K562 (cell line): Measurements from ENCODE around the gene RNASEH1.

Experiments used
- ARHGAP35 ChIP-seq: fragments of 450-650 bp; IDR thresholded peaks from 2 replicates; pipeline ENCODE4 v1.6.1; 2018; ENCODE audit not compliant: partially characterized antibody
- CREB1 ChIP-seq, 2 experiments: sonication (generic) in 1 of 2; formaldehyde crosslinking in 1 of 2; IDR thresholded peaks; 2 replicates each; pipeline versions ENCODE4 v1.6.1 to v1.8.0; 2012 to 2022; ENCODE audit warnings: inconsistent platforms in 1 of 2, mild to moderate bottlenecking in 1 of 2, missing genetic modification reagents in 1 of 2, moderate library complexity in 1 of 2
- CTCF ChIP-seq, 3 experiments: IDR thresholded peaks in 2 of 3; conservative IDR thresholded peaks in 1 of 3; 2 replicates each; pipeline ENCODE4 v1.5.1; 2011 to 2012; ENCODE audit warnings: low read length in 3 of 3, mild to moderate bottlenecking in 3 of 3, control low read depth in 2 of 3, improper control_type of control experiment in 1 of 3, inconsistent platforms in 1 of 3, low read depth in 1 of 3, mixed read lengths in 1 of 3, moderate library complexity in 1 of 3; ENCODE audit not compliant: insufficient read depth in 2 of 3
- EP300 ChIP-seq: IDR thresholded peaks from 2 replicates; pipeline ENCODE4 v1.6.1; 2012; ENCODE audit warnings: low read length, improper control_type of control experiment
- EZH2 ChIP-seq: IDR thresholded peaks from 2 replicates; pipeline ENCODE4 v1.6.1; 2012; ENCODE audit warnings: low read depth, mild to moderate bottlenecking, inconsistent platforms, low read length, borderline replicate concordance
- POLR2AphosphoS5 ChIP-seq: IDR thresholded peaks from 2 replicates; pipeline ENCODE4 v1.6.1; 2011; ENCODE audit warnings: mild to moderate bottlenecking, low read depth, low read length, moderate library complexity; ENCODE audit not compliant: control insufficient read depth, insufficient read depth
- RBM39 ChIP-seq: fragments of 200-400 bp; formaldehyde crosslinking; optimal IDR thresholded peaks from 2 replicates; pipeline ENCODE3; 2018; ENCODE audit warnings: low read depth, low read length
- RCOR1 ChIP-seq, 2 experiments: IDR thresholded peaks; 2 replicates each; pipeline ENCODE4 v1.6.1; 2012; ENCODE audit warnings: low read depth in 2 of 2, low read length in 2 of 2, borderline replicate concordance in 1 of 2, improper control_type of control experiment in 1 of 2
- RHOXF2B ChIP-seq: fragments of 250-450 bp; sonication (Bioruptor Pico); conservative IDR thresholded peaks from 2 replicates; pipeline ENCODE4 v1.5.1; 2021
- TEAD4 ChIP-seq, 2 experiments: sonication (generic) in 1 of 2; formaldehyde crosslinking in 1 of 2; IDR thresholded peaks; 2 replicates each; pipeline versions ENCODE4 v1.6.1 to v1.8.0; 2012 to 2022; ENCODE audit warnings: borderline replicate concordance in 1 of 2, inconsistent platforms in 1 of 2, low read length in 1 of 2, mild to moderate bottlenecking in 1 of 2, missing genetic modification reagents in 1 of 2
- TRIM24 ChIP-seq, 2 experiments: fragments of 450-650 bp; IDR thresholded peaks; 2 replicates each; pipeline ENCODE4 v1.6.1; 2016
- WHSC1 ChIP-seq: IDR thresholded peaks from one replicate; pipeline ENCODE4 v1.6.1; 2012; ENCODE audit warnings: low read length, control low read depth, inconsistent platforms
- ZNF3 ChIP-seq: fragments of 250-450 bp; sonication (Bioruptor Pico); IDR thresholded peaks from 2 replicates; pipeline ENCODE4 v1.5.0; 2021; ENCODE audit warnings: mild to moderate bottlenecking, moderate library complexity
- ZNF707 ChIP-seq: fragments of 250-450 bp; sonication (Bioruptor Pico); conservative IDR thresholded peaks from 2 replicates; pipeline ENCODE4 v1.8.0; 2022; ENCODE audit warnings: inconsistent platforms, mild to moderate bottlenecking, moderate library complexity

DNA sequence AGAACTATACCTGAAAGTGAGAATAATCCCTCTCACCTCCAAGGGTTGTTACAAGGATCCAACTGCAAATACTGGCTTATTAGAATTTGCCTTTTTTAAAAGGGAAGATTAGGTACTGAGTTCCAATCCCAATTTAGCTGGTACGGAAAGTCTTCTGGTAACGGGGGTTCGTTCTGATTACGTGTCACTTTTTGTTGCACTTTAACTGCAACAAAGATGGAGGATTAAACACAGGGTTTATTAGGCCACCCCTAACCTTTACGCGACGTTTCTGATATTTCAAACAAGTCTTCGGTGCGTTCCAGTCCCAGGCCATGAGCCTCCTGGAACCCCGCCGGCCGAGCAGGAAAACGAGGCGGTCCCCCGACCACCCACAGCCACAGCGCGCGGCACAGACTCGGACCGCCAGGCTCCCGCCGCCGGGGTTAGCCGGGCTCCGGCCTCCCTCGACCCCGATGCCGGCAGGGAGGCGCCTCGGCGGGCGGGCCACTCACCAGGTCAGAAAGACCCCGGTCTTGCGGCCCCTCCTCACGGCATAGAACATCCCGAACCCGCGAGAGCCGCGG, 411 bp downstream of the RNASEH1 start:
- TF ChIP-seq POLR2AphosphoS5 (no peak), TRIM24 (IDR thresholded peaks at IDR 0.05) (no peak), RBM39 (no peak), ARHGAP35 (no peak), EP300 (no peak), CREB1 (IDR thresholded peaks at IDR 0.05) (no peak), CREB1 (CRISPR knock-in tag; IDR thresholded peaks at IDR 0.05) (no peak), ZNF707 (CRISPR knock-in tag) (no peak), RCOR1 (IDR thresholded peaks at IDR 0.05; ENCODE audit: borderline replicate concordance in 1 of 2, low read depth in 2 of 2, low read length in 2 of 2) (no peak), ZNF3 (CRISPR knock-in tag) (no peak), WHSC1 (no peak), RHOXF2B (CRISPR knock-in tag) (no peak), TEAD4 (IDR thresholded peaks at IDR 0.05; ENCODE audit: low read length) (no peak), TEAD4 (CRISPR knock-in tag; IDR thresholded peaks at IDR 0.05; ENCODE audit: borderline replicate concordance) (no peak), CTCF (IDR thresholded peaks at IDR 0.05 in 2 of 3, conservative IDR thresholded peaks at IDR 0.05 in 1 of 3; ENCODE audit: insufficient read depth in 2 of 3, low read depth in 1 of 3, low read length in 3 of 3) (no peak), EZH2 (no peak)
